ENCODE results near the gene ZNF443.
"Not testable (repeated sequence)": the region's sequence is repeated elsewhere in the genome, so short reads cannot be mapped to it uniquely, and the experiment has no call there.

Gene ZNF443

GRCh38 chr19:12411893-12412292 lies 28.9 kb downstream of the ZNF443 start:
- no peak for DNase-seq

DNA sequence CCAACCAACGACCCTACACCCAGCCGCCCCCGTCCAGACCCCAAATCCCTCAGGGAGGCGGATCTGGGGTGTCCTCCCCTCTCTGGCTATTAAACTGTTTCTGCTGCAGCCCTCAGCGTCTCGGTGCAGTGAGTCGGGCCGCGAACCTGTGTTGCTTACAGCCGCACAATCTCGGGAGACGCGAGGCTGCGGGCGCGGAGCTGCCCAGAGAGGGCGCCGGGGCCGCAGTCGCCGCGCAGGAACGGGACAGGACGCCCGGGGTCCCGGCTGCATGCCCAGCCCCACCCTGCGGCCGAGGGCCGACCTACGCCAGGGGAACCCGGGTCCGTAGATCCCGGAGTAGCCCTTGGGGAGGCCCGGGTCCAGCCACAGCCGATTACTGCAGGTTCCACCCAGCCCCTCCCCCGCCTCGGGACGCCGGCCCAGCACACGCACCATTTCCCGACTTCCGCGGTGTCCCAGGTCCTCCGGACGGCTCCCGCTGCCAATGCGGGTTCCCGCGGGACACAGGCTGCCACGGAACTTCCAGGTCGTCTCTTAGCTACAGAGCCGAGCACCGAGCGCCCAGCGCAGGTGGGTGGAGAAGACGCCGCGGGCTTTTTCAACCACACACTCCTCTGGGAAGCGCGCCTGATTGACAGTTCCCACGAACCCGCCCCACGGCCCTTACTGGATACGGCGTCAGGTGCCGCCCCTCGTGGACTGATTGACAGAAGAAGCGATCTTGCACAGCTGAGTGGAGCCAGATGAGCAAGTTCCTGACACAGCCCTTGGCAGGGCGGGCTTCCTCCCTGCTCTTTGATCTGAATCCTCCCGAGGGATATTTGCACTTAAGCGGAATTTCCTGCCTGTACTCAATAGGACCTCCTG lies 40.0 kb downstream of the ZNF443 start, which contains the start of gene ZNF799:
ZNF799 (minus strand) TSS at position 639 of the 870 bp plus-strand sequence; CDS start at position 438, 201 bp downstream.
- DNase-seq: peak; percentile 87

- DNase-seq: not testable (repeated sequence)
Measured at GRCh38 chr19:12399901-12400632, 40.8 kb downstream of the ZNF443 start.

DNA sequence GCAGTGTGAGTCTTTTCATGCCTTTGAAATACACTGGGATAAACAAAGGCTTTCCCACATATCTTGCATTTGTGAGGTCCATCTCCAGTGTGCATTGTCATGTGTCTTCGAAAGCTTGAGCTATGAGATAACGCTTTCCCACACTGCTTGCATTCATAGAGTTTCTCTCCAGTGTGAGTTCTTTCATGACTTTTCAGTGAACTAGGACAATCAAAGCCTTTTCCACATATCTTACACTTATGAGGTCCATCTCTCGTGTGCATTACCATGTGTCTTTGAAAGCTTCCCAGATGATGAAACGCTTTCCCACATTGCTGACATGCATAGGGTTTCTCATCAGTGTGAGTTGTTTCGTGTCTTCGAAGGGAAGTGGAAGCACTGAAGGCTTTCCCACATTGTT lies 49.7 kb downstream of the ZNF443 start:
- not testable (repeated sequence) for DNase-seq

DNA sequence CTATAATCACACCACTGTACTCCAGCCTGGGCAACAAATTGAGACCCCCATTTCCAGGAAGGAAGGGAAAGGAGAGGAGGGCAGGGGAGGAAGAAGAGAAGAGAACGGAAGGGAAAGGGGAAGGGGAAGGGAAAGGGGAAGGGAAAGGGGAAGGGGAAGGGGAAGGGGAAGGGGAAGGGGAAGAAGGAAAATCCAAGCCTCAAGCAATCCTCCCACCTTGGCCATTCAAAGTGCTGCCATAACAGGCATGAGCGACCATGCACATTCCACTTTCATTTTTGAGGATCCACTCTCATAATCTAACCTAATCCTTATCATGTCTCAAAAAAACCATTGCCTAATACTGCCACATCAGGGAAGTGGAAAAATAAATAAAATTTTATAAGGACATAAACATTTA lies 54.5 kb downstream of the ZNF443 start:
- not testable (repeated sequence) for DNase-seq

DNA sequence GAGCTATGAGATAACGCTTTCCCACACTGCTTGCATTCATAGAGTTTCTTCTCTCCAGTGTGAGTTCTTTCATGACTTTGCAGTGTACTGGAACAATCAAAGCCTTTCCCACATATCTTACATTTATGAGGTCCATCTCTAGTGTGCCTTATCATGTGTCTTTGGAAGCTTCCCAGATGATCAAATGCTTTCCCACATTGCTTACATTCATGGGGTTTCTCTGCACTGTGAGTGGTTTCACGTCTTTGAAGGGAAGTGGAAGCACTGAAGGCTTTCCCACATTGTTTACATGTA lies 60.4 kb downstream of the ZNF443 start:
- DNase-seq: no peak

GRCh38 chr19:12379732-12380443 lies 60.9 kb downstream of the ZNF443 start:
- no peak for DNase-seq
